Gastrocnemius medialis (tissue), 4 donors: ENCODE measurements around the gene CDK4.

ENCODE experiments used
- CTCF ChIP-seq, 5 experiments: fragments of 450-650 bp in 3 of 5; fragments of 200-600 bp in 2 of 5; sonication (generic) in 2 of 5; IDR thresholded peaks in 4 of 5; conservative IDR thresholded peaks in 1 of 5; 1 replicate in 4 of 5; 2 replicates in 1 of 5; pipeline ENCODE4 v1.5.1; 2016 to 2019; ENCODE audit warnings: antibody characterized with exemption in 5 of 5, mild to moderate bottlenecking in 3 of 5, moderate library complexity in 3 of 5
- POLR2A ChIP-seq, 2 donors: fragments of 450-650 bp; IDR thresholded peaks; one replicate each; pipeline ENCODE4 v1.6.1; 2017; ENCODE audit warnings: antibody characterized with exemption in 2 of 2, mild to moderate bottlenecking in 2 of 2, moderate library complexity in 2 of 2

- TF ChIP-seq POLR2A (IDR thresholded peaks at IDR 0.05): no peak
- no peak for TF ChIP-seq CTCF (IDR thresholded peaks at IDR 0.05 in 4 of 5, conservative IDR thresholded peaks at IDR 0.05 in 1 of 5)
Observed at GRCh38 chr12:57755194-57755453, 3.0 kb upstream of the CDK4 start.
